Colon (tissue), 2 donors: Measurements from ENCODE around the gene CDNF.
"Not testable (repeated sequence)": the region's sequence is repeated elsewhere in the genome, so short reads cannot be mapped to it uniquely, and the experiment has no call there.

Experiments
- FAIRE-seq: peaks from 2 replicates; lab custom pipeline; 2012; peaks lifted over from hg19 to GRCh38; lab: Jason Lieb, UNC
- donor health status: control.
- donor health status: control.

CDNF gene

DNA sequence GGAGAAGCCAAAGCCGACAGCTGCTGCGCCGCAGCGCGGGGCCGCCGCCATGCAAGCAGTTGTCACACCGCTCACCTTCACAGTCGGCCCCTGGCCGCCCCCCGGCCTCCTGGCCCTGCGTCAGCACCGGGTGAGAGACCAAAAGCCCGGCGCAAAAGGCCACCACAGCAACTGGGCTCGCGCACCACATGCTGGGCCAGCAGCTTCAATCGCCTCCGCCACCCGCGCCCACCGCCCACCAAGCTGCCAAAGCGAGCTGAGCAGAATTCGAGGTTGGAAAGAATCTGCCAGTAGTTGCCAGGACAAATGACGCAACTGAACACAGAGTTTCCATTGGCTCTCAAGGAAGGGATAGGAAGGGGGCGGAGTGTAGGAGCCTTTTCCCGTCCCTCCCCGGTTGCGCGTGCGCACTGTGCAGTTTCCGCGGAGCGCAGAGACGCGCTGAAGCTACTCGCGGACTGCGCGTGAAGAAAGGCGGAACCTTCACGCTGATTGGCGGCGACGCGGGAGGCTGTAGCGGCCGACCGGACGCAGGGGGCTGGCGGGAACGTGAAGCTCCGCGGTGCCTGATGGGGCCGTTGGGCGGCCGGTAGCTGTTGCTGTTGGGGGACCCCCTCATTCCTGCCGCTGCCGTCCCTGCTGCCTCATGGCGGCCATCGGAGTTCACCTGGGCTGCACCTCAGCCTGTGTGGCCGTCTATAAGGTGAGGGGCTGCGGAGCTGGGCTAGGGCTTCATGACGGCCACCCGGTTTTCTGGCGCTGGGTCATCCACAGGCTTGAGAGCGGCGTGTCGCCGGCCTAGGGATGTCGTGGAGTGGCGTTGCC, at the start of gene CDNF, which contains the start of the genes HSPA14 and MSANTD7:
Gene CDNF, minus strand, starts transcription at position 281 of the 825 bp plus-strand sequence. Its CDS starts 91 bp downstream, at position 190.
Gene HSPA14, plus strand, starts transcription at position 550 of the 825 bp plus-strand sequence. Its CDS starts 97 bp downstream, at position 647.
Gene MSANTD7, plus strand, starts transcription at position 550 of the 825 bp plus-strand sequence. CDS start 3,979 bp downstream, outside the sequence.
- FAIRE-seq, result peak; percentile 62

DNA sequence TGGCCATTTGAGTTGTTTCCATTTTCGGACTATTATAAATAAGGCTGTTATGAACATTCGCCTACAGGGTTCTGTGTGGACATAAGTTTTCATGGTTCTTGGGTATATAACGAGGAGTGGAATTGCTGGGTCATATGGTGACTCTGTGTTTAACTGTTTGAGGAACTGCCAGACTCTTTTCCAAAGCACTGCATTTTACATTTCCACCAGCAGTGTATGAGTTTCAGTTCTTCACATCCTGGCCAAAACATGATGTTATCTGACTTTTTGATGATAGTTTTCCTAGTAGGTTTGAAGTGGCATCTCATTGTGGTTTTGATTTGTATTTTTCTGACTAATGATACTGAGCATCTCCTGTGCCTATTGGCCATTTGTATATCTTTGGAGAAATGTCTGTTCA, 46.2 kb upstream of the CDNF start:
- no peak for FAIRE-seq

DNA sequence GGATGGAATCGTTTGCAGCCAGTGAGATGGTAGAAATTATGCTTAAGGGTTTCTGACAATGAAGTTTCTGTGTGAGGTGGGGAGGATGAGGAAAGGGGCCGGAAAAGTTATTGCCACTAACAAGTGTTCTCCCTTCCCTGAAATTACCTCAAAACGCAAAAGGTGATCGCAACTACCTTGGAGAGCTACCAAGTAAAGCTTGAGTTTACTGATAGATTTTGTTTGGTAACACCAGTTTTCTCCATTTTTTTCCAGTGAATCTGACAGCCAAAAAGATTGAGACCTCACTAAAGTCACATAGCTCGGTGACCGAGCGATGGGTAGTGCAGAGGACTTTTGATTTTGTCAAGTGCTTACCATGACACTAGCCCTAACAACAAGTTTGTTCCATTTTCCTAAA, 42.4 kb upstream of the CDNF start:
- no peak for FAIRE-seq

GRCh38 chr10:14879928-14880193, 42.0 kb upstream of the CDNF start:
- FAIRE-seq, result no peak

- FAIRE-seq, result no peak
These were observed 41.5 kb upstream of the CDNF start for GRCh38 chr10:14879124-14879927.

- FAIRE-seq, result no peak
These were observed 40.7 kb upstream of the CDNF start, which contains the start of gene SUV39H2 for GRCh38 chr10:14878266-14879123. SUV39H2 (plus strand) TSS chr10:14878866; CDS start chr10:14878889, 23 bp downstream.

- FAIRE-seq, result no peak
These were observed 38.9 kb upstream of the CDNF start for GRCh38 chr10:14876764-14877163.

GRCh38 chr10:14875941-14876340, 38.1 kb upstream of the CDNF start:
- FAIRE-seq, result no peak

DNA sequence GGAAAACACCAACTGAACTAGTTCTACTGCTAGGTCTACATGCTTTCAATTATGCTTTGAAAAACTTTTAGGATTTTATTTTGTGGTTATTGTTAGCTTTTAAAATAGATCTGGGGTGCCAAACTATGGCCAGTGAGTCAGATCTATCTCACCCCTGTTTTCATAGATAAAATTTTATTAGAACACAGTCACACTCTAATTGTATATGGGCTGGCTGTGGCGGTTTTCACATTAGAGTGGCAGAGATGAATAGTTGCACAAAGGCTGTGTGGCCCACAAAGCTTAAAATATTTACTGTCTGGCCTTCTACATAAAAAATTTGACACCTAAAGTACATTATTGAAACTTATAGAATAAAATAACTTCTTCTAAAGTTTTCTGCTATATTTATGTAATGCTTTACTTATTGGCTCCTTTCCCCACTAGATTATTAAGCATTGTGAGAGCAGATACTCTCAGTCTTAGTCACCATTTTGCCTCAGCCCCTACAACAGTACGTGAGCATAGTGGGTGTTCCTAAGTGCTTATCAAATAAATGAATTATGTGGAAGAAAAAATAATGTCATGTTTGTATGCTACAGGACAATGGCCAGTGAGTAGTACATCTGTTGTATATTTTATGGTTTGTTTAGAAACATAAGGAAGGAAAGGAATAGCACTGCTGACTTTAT, 35.4 kb upstream of the CDNF start:
- no peak for FAIRE-seq

DNA sequence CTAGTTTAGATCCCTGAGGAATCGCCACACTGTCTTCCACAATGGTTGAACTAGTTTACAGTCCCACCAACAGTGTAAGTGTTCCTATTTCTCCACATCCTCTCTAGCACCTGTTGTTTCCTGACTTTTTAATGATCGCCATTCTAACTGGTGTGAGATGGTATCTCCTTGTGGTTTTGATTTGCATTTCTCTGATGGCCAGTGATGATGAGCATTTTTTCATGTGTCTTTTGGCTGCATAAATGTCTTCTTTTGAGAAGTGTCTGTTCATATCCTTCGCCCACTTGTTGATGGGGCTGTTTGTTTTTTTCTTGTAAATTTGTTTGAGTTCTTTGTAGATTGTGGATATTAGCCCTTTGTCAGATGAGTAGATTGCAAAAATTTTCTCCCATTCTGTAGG, 27.0 kb upstream of the CDNF start:
- FAIRE-seq, result not testable (repeated sequence)

DNA sequence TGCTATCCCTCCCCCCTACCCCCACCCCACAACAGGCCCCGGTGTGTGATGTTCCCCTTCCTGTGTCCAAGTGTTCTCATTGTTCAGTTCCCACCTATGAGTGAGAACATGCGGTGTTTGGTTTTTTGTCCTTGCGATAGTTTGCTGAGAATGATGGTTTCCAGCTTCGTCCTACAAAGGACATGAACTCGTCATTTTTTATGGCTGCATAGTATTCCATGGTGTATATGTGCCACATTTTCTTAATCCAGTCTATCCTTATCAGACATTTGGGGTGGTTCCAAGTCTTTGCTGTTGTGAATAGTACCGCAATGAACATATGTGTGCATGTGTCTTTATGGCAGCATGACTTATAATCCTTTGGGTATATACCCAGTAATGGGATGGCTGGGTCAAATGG, 26.6 kb upstream of the CDNF start:
- FAIRE-seq, result not testable (repeated sequence)

- FAIRE-seq, result no peak
These were observed 23.0 kb upstream of the CDNF start for GRCh38 chr10:14860791-14861190.

DNA sequence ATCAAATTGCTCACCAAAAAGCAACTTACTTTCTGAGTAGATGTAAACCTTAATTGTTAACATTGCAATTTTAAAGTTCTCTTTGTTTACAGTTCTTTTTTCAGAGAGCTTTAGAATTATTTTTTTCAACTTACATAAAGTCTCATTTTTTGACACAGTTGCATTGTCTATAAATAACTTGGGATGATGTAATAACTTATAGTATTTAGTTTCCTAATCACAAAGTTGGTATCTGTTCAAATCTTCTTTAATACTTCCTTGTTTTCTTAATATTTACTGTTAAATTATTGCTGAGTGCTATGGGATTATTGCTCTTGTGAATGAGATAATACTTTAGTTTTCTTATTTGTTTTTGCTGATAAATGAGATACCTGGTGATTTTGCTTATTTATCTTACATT, 21.9 kb upstream of the CDNF start:
- peak; percentile 51 for FAIRE-seq

DNA sequence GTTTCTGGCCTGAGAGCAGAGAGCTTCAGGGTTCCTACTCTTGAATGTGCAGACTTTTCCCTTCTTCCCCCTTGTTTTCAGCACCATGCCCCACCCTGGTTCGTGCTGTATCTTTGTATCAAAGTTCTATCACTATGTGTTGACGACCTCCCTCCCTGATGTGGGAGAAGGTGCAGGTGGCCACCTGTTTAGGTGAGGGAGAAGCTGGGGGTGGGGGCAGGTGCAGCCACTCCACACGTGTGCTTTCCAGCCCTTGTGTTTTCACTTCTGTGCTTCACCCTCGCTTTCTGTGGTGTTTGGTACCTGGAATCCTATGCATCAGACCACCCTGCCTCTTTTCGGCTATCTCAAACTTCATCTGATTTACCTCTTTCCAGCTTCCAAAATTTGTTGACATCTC, 21.2 kb upstream of the CDNF start:
- no peak for FAIRE-seq

DNA sequence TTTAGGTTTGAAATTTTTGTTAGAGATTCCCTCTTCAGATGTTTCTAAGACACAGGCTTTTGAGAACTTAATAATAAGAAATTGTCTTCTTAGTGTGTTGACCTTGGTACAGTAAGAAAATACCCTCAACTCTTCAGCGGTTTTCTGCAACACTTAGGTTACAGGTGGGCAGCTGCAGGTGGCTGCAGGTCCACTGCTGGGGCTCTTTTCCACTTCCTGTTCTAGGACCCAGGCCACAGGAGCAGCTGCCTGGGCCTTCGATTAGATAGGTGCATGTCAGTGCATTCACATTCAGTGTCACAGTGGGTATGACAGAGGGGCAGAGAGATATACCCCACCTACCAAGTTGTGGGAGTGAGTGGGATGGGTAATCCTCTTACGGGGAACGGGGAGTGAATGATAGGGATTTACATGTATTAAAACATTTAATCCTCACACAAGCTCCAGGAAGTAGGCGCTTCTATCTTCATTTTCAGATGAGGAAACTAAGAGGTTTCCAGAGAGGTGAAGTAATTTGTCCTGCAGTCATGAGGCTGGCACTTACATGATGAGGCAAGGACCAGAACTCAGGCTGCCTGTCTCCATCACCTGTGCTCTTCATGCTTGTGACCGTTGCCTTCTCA, 20.6 kb upstream of the CDNF start:
- no peak for FAIRE-seq

DNA sequence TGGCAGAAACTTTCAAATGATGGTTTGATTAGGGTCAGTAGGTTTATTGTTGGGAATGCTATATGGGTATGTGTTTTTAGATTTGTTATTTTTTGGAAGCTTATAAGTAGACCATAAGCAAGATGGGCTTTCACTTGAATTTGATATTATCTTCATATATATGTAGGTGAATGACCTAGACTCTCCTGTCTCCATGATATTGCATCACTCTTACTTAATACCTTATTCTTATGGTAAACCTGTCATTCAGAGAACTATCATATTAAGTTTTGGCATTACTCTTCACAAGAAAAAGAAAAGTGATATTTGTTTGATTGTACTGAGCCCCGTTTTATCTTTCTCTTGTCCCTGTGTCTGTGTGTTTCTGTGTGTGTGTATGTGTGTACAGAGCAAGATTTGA, 17.6 kb upstream of the CDNF start:
- FAIRE-seq, result no peak

DNA sequence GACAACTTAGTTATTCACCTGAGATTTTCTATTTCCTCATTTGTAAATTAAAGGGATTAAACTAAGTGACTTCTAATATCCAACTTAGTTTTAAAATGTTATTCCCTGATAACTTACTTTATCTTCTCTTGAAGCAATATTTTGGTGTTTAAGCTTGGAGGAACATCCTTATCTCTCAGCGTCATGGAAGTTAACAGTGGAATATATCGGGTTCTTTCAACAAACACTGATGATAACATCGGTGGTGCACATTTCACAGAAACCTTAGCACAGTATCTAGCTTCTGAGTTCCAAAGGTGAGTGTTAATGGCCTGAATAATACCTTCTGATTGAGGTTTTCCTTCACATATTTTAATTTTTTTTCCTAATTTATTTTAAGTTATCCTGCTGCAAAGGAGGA, 14.4 kb upstream of the CDNF start:
- FAIRE-seq, result no peak

DNA sequence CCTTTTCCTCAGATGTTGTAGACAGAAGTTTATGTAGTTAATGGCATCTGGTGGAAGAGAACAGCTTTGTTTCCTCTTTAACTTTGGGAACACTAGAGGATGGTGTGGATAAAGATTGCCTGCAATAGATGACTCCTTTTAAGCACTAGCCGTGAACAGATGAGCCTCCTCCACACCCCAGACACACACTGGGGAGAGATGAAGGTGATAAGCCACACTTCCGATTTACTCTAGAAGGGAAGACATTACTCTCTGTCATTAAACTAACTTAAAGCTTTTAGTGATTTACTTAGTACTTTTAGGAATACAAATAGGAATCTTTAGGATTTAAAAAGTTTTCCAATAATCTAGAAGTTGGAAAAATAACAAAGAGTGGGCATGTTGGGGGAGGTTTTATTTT, 7.1 kb upstream of the CDNF start:
- FAIRE-seq, result no peak

GRCh38 chr10:14843327-14843988, 5.6 kb upstream of the CDNF start:
- no peak for FAIRE-seq

GRCh38 chr10:14840178-14840577, 2.3 kb upstream of the CDNF start:
- FAIRE-seq, result no peak

GRCh38 chr10:14839305-14839695, 1.5 kb upstream of the CDNF start:
- FAIRE-seq, result no peak
